22Rv1 (cell line): Measurements from ENCODE around the gene MSLN.

Experiments used
- H3K27ac ChIP-seq: fragments of 450-650 bp; 2 replicates; pipeline ENCODE4 v1.5.1; 2017
- CTCF ChIP-seq: fragments of 450-650 bp; IDR thresholded peaks from 2 replicates; pipeline ENCODE4 v1.5.1; 2017; ENCODE audit warnings: mild to moderate bottlenecking
- ZFX ChIP-seq: fragments of 450-650 bp; IDR thresholded peaks from 2 replicates; pipeline ENCODE4 v1.6.1; 2017; ENCODE audit warnings: antibody characterized with exemption, borderline replicate concordance

The MSLN gene

GRCh38 chr16:764184-764750, 3.7 kb downstream of the MSLN start:
- no peak overlapping the region for H3K27ac ChIP-seq
- no peak for TF ChIP-seq ZFX
- no peak for TF ChIP-seq CTCF

DNA sequence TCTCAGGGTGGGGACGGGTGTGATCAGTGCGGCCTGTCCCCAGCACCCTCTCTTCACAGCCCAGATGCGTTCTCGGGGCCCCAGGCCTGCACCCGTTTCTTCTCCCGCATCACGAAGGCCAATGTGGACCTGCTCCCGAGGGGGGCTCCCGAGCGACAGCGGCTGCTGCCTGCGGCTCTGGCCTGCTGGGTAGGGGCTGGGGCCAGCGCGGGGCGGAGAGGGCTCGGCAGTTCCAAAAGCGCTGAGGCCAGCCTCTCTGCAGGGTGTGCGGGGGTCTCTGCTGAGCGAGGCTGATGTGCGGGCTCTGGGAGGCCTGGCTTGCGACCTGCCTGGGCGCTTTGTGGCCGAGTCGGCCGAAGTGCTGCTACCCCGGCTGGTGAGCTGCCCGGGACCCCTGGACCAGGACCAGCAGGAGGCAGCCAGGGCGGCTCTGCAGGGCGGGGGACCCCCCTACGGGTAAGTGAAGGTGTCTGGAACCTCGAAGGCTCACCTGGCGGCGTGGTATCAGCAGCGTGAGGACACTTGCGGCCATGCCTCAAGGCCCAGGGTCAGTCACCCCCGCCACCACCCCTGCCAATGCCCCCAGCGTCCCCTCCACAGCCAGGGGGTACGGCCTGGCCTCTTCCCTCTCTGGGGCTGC, 4.4 kb downstream of the MSLN start:
- H3K27ac ChIP-seq, result no peak overlapping the region
- no peak for TF ChIP-seq ZFX
- no peak for TF ChIP-seq CTCF

DNA sequence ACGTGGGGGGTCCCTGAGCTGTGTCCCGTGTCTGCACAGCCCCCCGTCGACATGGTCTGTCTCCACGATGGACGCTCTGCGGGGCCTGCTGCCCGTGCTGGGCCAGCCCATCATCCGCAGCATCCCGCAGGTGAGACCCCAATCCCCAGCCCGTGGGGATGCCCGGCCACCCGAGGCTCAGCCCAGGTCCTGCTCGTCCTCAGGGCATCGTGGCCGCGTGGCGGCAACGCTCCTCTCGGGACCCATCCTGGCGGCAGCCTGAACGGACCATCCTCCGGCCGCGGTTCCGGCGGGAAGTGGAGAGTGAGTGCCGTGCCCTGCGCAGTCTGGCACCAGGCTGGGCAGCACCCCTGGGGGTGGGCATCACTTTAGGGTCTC, 4.9 kb downstream of the MSLN start:
- H3K27ac ChIP-seq, result no peak overlapping the region
- TF ChIP-seq ZFX (no peak), CTCF (no peak)

GRCh38 chr16:766008-766819, 5.7 kb downstream of the MSLN start:
- H3K27ac ChIP-seq, result no peak overlapping the region
- TF ChIP-seq ZFX (no peak), CTCF (no peak)

DNA sequence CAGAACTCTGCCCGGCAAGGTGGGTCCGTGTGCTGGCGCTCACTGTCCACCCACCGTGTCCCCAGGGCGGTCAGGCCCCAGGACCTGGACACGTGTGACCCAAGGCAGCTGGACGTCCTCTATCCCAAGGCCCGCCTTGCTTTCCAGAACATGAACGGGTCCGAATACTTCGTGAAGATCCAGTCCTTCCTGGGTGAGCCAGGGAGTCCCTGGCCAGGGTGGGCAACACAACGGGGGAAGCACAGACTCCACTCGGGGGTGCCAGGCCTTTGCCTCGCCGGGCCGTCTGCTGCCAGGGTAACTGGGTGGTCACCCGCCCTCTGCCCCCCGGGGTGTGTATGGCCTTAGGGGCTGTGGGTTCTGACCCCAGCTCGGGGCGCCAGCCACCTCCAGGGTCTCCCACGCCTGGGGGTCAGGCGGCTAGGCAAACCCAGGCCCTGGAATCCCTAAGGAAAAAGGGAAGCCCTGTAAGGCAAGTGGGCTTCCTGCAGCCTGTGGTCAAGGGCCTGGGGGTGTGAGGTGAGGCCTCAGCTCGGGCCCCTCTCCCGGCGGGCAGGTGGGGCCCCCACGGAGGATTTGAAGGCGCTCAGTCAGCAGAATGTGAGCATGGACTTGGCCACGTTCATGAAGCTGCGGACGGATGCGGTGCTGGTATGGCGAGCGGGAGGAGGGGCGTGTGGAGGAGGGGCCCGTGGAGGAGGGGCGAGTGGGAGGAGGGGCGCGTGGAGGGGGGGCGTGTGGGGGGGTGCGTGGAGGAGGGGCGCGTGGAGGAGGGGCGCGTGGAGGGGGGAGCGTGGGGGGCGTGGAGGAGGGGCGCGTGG, 6.5 kb downstream of the MSLN start:
- no peak overlapping the region for H3K27ac ChIP-seq
- no peak for TF ChIP-seq ZFX
- TF ChIP-seq CTCF, result no peak

- no peak overlapping the region for H3K27ac ChIP-seq
- TF ChIP-seq ZFX (no peak), CTCF (no peak)
Measured at GRCh38 chr16:767743-768235, 7.3 kb downstream of the MSLN start.
